Activated T-cell treated with anti-CD3 and anti-CD28 coated beads for 1 hour (primary cell): ENCODE data around the gene CACNB1.

Experiments used
- DNase-seq: peaks from one replicate; pipeline ENCODE4 v3.0.0-alpha.2; 2020; ENCODE audit warnings: low read depth

Gene CACNB1

DNA sequence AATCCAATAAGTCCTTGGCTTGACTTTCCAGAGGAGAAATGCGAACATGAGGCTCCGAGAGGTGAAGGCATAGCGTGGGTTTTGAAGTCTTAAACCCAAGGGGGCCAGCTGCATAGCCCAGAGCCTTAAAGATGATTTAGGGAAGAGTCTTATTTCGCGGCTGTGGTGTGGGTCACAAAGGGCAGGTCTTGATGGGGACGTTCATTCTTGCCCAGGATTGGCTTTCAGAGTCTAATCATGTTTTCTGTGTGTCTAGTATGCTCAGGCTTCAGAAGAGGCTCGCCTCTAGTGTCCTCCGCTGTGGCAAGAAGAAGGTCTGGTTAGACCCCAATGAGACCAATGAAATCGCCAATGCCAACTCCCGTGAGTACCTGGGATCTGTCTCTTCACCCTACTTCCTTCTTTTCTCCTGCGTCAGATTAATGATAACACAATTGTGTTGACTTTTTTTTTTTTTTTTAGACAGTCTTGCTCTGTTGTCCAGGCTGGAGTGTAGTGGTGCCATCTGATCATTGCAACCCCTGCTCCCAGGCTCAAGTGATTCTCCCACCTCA, 3.6 kb upstream of the CACNB1 start:
- no peak for DNase-seq

DNA sequence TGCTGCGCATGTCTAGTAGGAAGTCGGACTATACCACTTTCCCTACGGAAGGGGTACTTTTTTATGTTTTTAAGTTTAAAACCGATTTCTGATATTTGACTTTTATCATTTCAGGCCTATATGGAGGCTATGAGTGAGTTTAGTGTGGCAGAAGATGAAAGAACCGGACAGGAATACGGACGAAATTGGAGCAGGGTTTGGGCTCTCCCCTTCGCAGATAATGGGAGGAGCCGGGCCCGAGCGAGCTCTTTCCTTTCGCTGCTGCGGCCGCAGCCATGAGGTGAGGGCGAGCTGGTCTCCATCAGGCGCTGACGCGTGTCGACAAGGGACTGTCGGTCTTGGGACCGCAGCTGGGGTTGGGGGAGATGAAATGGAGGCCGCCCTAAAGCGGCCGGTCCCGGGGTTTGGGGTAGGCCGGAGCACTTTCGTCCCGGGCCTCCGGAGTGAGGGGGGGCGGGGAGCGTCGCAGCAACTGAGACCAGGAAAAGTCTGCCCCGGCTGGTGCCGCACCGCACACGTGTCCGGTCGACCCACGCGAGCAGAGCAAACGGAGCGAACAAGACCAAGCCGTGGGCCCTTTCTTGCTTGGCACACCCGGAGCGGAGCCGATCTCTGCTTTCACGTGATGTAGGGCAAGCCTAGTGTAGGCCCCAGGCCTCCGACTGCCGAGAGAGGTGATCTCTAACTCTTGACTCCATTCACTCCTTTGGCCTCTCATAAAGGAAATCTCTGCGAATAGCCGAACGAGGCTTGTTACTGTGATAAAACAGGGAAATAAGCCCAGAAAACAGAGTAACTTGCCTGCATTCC, 2.8 kb upstream of the CACNB1 start, which contains the start of gene RPL19:
RPL19 (plus strand) TSS at position 214 of the 810 bp plus-strand sequence; CDS start at position 276, 62 bp downstream.
- DNase-seq = peak; percentile 72

DNA sequence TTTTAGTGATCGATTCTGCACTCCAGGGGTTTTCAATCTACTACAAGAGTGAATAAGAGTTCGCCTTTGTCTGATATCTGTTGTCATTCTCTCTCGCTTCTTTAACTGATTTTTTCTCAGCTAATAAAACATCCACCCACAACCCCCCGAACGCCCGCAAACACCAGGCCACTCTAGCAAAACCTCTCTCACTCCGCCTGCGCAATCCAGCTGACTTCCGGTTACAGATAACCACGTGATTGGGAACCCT, 2.3 kb upstream of the CACNB1 start:
- peak; percentile 76 for DNase-seq

DNA sequence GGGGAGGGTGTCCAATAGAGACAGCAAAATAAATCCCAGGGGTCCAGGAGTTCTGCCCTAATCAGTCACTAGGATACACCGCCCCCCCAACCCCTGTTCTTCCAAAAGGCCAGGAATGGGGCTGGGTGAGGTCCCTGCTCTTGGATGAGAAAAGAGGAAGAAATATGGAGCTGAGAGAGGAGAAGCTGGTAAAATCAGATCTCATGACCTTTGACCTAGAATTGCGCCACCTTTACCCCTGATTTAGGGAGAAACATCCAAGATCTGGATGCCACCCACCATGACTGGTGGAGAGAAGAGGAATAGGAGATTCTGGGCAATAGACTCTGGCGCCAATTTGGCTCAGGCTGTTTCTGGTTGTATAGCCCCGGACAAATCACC, 707 bp upstream of the CACNB1 start:
- no peak for DNase-seq

DNA sequence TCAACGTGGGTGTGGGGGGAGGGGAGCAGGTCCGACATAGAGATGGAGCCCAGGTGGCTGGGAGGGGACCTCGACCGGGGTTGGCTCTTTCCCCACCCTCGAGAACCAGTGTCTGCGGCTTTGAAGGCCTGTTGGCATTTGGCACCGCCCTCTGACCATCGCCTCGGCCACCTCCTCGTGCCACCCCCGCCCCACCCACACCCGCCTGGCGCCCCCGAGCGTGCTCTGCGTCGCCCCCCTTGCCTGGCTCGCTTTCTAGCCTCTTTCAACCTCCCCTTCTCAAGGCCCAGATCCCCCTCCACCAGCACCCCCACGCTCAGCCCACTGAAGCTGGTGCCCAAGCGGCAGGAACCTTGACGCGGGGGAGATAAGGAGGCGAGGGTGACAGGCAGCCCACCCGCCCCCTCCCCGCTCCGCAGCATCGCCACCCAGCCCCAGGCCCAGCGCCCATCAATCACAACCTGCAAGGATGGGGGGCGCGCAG, 619 bp downstream of the CACNB1 start:
- DNase-seq = no peak

DNA sequence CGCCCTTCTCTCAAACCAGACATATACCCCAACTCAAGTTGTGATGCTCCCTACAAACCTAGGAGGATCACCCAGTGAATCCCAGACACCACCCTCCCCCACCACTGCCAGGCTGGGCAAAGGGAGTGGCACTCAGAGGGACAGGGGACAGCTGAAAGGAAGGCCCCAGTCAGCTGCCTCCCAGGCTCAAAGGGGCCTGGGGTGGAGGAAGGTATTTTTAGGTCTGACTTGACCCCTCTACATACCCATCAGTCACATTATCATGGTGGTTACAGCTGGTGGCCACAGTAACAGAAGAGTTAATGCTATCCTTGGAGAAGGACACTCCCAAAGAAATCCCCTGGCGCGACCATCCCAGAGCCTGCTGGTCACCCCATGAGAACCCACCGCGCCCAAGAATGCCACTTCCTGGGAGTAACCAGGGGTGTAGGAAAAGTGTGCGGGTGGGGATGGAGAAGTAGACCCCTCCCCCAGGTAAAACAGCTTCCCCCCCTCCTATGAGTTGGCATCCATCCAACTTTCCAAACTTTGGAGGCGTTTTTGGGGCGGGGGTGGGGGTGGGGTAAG, 1.1 kb downstream of the CACNB1 start:
- no peak for DNase-seq

DNA sequence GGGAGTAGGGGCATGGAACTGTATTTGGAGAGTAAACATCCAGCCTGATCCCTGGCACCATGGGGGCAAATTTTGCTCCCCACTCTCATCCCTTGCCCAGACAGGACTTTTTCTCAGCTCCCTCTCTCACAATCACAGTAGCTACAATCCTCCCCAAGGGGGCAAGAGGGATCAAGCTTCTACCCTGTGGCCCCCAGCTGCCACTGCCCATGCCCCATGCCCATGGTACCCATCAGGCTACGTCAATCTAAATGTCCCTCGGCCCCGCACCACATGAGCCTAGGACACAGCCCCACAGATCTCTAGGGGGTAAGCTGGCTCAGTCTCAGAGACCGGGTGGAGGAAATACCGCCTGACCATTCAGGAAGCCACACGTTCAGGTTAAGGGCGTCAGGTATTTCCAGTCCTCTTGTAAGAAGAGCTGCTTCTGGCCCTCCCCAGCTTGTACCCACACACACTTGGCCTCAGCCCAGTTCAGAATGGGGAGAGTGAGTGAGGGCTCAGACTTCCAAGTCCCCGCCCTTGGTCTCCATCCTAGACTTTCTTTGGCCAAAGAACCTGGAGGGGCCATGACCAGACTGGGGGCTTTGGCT, 1.8 kb downstream of the CACNB1 start:
- DNase-seq = no peak

DNA sequence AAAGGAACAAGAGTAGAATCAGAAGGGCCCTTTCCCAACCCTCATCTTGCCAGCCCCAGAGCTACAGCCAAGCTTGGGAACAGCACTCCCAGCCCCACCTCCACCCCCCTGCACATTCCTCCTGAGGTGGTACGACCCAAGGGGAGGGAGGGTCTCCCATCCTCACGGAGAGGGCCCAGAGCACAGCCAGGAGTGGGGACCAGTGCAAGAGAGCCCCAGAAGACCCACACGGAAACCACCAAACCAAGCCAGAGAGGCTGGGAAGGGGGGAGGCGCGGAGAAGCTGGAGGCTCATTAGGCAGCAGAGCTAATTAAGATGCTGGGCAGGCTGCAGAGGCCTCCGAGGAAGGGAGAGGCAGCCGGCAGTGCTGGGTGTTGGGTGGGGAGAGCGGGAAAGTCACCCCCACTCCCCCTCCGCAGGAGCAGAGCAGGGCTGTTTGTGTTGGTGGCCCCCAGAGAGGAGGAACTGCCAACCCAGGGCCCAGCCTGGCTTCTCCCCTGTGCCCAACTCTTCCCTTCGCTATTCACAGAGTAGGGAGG, 2.4 kb downstream of the CACNB1 start:
- no peak for DNase-seq

DNA sequence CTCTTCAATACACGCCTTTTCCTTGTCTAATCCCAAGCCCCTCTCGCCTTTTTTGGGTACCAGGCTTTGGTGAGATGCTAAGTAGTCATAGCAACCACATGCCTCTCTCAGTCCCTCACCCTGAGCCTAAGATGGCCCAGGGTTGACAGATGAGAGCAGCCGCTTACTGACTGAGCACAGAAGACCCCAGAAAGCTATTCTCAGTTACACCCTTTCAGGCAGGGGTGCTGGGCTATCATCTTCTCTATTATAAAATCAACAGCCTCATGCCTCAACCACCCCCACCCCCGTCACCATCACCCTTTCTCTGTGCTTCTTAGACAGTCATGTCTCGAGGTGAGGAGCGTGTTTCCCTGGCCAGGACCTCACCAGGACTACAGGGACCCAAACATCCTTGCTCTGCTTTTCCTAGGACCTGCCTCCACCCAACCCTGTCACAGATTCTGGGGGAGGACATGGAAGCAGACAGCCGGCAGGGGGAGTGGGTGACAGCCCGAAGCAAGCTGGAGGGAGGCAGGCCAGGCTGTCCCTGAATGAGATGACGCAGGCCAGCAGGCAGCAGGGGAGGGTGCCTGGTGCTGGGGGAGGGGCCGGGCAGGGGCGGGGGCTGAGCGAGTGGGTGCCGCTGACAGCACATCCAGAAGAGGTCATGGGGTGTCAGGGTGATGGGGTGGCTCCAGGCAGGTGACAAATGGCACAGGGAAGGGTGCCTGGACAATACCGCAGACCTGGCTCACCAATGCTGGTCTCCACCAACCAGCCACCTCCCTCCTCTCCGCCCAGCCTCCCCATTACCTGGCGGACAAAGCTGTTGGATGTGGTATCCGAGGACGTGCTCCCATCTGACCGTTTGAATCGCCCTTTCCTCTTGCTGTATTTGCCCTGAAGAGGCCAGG, 3.1 kb downstream of the CACNB1 start:
- no peak for DNase-seq

DNA sequence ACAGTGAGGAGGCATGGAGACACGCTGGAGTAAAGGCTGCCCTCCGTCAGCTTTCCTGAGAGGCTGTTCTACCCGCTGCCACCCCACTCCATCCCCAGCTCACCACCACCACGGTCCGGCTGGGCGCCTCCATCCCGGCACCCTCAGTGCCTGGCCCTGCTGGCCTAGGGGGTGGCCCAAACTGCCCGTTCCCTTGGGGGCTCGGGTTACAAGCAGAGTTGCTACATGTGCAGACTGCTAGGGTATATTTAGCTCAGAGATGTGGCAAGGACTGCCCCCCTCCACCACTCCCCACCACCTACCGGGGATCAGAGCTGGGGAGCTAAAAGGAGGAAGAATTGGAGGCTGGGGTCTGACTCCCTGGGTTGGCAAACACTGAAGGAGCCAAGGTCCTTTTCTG, 4.1 kb downstream of the CACNB1 start:
- DNase-seq = no peak

DNA sequence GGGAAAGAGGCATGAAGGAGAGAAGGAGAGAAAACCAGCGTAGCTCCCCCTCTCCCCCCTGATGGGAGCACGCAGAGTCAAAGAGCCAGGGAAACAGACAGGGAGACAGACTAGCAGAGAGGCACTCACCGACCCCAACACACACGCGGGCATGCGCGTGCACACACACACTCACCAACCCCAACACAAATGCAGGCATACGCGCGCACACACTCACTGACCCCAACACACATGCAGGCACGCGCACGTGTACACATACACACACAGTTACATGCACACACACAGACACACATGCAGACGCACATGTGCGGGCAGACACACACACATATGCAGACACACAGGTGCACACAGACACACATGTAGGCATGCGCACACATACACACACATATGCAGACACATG, 4.6 kb downstream of the CACNB1 start:
- DNase-seq = no peak

DNA sequence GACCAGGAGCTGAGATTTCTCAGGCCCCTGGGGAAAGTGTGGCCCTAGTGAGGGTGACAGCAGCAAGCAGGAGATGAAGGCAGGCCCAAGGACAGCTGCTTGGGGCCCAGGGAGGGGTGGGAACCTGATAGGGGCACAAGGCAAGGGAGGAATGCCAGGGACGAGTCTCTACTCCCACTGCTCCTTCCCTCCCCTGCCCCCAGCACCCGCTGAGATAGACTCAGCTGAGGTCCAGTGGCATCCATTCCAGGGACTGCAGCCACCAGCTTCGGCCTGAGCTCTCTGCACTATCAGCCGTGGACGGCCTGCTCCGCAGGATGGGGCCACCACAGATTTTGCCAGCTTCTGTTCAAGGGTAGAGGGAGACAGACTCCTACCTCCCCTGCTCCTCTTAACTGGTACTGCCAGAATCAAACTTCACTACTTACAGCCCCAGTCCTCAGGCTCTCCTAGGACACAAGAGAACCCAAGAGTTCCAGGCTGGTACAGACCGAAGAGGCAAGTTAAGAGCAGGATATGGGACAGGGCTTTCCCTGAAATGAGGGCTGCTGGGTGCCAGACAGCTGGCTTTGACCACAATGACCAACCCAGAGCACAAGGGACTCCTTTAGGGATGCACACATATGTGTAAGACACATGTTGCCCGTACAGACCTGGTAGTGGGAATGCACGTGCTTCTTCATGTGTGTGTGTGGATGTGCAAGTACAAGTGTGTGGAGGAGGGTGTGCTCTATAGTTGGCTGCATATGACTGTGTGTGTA, 5.5 kb downstream of the CACNB1 start:
- no peak for DNase-seq

DNA sequence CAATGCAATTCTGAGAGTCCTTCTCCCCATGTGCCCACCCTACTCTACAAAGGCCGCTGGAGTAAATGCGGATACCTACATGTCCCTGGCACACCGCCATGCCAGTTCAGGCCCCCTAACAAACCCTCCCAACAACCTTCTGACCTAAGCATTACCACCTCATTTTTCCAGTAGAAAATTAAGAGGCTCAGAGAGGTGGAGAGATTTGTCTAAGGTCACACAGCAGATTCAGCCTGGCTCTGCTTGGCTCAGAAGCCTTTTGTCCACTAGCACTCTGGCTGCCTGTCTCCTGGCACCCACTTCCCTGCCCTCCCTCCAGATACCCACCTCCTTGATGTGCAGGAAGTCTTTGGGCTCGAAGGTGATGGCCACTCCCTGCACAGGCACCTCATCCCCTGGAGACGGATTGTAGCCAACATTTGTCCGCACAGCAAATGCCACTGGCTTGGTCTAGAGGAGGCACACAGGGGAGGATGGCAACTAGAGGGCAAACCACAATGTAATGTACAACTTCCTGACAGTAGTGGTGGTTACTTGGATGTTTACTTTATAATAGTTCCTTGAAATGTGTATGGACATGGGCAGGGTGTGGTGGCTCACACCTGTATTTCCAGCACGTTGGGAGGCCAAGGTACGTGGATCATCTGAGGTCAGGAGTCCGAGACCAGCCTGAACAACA, 10.2 kb downstream of the CACNB1 start:
- DNase-seq = no peak

DNA sequence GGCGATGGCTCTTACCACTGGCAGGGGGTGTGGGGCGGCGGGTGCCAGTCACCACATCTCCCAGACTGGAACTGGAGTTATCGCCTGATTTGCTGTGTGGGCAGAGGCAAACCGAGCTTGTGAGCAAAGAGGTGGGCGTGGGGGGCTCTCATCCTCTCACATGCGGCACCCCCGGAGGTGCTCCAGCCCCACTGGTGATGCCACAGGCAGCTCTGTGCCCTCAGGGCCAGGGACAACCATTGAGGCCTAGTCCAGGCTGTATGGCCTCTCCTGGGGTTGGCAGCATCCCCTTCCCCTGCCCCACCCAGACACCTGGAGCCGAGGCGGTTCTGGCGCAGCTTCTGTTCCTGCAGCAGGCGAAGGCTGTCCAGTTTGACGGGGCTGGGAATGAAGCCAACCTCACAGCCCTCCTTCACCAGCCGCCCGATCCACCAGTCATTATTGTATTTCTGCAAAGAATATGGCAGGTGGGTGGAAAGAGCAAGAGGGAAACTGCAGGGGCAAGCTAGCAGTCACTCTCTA, 10.9 kb downstream of the CACNB1 start:
- no peak for DNase-seq

DNA sequence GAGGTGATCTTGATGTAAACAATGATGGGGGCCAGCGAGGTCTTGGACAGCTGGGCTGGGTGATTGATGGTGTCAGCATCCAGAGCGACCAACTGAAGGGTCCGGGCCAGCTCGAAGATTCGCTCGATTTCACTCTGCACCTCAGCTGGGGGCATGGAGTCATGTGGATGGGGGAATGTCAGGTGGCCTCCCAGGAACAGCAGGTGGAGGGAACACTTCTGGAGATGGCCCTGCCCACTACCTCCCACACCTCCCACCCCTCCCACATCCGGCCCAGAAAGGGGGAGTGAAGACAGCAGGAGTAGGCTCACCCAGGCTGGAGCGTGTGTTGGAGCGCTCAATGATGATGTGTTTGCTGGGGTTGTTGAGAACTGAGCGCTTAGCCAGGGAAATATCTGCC, 13.7 kb downstream of the CACNB1 start:
- no peak for DNase-seq

DNA sequence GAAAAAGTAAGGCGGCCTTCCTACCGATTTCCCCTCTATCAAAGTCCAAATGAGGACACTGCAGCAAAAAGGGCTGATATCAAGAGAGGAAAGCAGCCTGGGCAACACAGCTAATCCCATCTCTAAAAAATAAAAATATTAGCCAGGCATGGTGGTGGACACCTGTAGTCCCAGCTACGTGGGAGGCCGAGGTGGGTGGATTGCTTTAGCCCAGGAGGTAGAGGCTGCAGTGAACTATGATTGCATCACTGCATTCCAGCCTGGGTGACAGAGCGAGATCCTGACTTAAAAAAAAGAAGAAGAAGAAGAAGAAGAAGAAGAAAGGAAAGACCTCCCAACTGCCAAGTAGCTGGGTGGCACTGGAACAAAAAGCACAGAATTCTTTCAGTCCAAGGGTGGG, 14.4 kb downstream of the CACNB1 start:
- no peak for DNase-seq

DNA sequence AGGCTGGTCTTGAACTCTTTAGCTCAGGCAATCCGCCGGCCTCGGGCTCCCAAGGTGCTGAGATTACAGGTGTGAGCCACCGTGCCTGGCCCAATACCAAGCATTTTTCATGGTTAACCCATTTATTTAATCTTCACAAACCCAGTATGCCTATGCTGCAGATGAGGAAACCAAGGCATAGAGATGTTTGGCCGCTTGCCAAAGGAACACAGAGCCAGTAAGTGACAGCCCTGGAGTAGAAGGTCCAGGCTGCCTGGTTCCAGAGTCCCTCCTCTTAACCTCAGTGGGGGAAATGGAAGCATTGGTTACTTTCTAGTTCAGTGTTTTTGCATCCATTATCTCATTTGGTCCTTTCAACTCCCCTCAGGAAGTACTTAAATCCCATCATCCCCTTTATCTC, 16.2 kb downstream of the CACNB1 start:
- DNase-seq = no peak

DNA sequence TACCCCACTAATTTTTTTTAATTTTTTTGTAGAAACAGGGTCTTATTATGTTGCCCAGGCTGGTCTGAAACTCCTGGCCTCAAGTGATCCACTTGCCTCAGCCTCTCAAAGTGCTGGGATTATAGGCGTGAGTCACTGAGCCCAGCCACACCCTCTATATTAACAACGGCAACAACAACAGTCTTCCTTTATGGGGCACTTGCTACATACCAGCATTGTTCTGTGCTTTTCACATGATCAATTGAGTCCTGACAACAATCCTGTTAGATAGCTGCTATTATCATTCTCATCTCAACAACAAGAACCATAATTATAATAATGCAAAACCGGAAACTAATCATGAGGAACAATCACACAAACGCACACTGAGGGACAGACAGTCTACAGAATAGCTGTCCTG, 18.9 kb downstream of the CACNB1 start:
- no peak for DNase-seq

DNA sequence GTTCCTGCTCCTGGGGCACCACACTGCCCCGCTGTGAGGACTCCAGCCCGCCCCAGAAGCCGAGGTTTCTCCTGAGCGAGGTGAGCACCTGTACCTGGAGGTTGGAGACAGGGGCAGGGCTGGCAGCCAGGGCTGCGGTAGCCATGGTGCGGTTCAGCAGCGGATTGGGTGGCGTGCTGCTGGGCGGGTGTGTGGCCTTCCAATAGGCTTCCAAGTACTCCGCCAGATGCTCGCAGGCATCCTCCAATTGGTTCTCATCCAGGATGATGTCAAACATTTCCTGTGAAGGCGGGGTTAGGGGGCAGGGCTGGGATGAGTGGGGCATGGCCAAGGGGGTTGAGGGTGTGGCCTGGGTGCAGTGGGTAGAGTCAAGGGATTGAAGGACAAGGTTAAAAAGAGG, 20.2 kb downstream of the CACNB1 start:
- DNase-seq = no peak

DNA sequence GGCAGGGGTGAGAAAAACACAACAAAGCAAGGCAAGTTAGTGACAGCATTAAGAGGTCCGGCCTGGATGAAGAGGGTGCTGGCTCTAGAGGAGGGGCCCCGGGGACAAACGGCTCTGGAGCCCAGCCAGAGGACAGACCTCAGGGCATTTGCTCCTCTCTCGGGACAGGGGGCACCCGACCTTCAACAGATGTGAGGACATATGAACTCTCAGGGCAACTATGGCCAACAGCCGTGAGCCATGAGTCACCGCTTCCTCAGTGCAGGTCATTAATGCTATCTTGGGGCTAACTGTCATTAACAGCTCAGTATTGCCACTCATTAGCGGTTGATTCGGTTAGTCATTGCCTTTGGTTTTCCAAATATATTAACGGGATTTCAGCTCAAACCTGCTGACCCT, 21.8 kb downstream of the CACNB1 start:
- DNase-seq = no peak
